Activated naive CD8-positive, alpha-beta T cell treated with anti-CD3 and anti-CD28 coated beads for 36 hours (primary cell): Measurements from ENCODE around the gene ARAP1. TPM values are rescaled to one million over a fixed set of nuclear protein-coding genes. Genes with fewer than 3 reads are reported as not detected.

ENCODE experiments used
- DNase-seq: peaks from one replicate; pipeline ENCODE4 v3.0.0; 2021
- H3K27ac Mint-ChIP-seq: one replicate; pipeline ENCODE4 v1.8.0; 2022; ENCODE audit warnings: mild to moderate bottlenecking, moderate library complexity, mixed read lengths
- H3K27me3 Mint-ChIP-seq: one replicate; pipeline ENCODE4 v1.8.0; 2022; ENCODE audit warnings: mild to moderate bottlenecking, mixed read lengths
- H3K36me3 Mint-ChIP-seq: one replicate; pipeline ENCODE4 v1.8.0; 2021; ENCODE audit warnings: mild to moderate bottlenecking, mixed read lengths
- H3K4me1 Mint-ChIP-seq: one replicate; pipeline ENCODE4 v1.8.0; 2021; ENCODE audit warnings: mixed read lengths
- H3K4me3 Mint-ChIP-seq: one replicate; pipeline ENCODE4 v1.8.0; 2022; ENCODE audit warnings: mild to moderate bottlenecking, moderate library complexity, mixed read lengths
- H3K9me3 Mint-ChIP-seq: one replicate; pipeline ENCODE4 v1.8.0; 2022; ENCODE audit warnings: mixed read lengths
- total RNA-seq, 2 experiments: library from RNA; stranded (reverse); gene quantifications; one replicate each; pipeline ENCODE4 v1.2.3, GENCODE V29; 2021

Gene ARAP1
- total RNA-seq, 2 experiments from 2014 or later = 49.3 to 52.3 TPM

DNA sequence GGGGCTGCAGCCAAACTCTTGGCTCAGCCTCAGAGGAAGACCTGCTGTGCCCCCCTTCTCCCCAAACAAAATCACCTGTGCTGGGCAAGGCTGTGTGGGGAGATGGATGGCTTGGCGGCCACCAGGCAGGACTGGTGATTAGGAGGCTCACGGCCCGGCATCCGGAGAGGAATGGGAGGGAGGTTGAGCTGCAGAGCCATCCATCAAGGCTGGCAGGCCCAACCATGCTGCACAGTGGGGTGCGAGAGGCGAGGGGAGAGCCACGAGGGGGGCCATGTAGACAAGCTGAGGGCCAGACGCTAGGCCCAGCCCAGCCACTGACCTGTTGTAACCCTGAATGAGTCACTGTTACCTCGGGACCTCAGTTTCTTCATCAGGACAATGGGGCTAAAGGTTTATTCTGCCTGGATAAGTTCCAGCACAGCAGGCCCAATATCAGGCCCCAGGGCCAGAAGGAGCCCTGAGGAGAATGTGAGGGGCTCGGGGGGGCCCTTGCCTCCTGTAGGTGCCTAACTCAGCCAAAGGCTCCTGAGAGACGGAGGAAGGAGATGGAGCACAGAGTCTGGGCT, 96.2 kb downstream of the ARAP1 start:
- Mint-ChIP-seq H3K4me3 (no peak overlapping the region), H3K4me1 (no peaks in the 10 kb centered on the region), H3K36me3 (no peaks in the 10 kb centered on the region), H3K9me3 (no peaks in the 10 kb centered on the region), H3K27me3 (peaks cover 7% of the 10 kb centered on the region), H3K27ac (no peak overlapping the region)
- no peak for DNase-seq

DNA sequence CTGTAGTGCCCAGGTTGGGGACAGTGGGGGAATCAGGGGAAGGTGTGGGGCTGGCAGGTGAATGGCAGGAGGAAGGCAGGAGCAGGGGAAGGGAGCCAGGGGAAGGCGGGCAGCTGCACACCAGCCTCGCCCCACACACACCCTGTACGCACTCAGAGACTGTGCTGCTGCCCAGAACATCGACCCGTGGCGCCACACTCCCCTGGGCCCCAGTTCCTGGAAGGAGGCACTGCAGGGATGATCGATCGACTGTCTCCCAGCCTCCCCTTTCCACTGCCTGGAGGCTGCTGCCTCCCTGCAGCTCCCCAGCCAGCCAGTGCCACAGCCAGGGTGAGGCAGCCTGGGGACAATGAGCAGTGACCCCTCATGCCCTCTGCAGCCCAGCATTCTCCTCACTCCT, 97.2 kb downstream of the ARAP1 start:
- H3K27ac Mint-ChIP-seq = no peak overlapping the region
- no peaks in the 10 kb centered on the region for H3K36me3 Mint-ChIP-seq
- no peak for DNase-seq
- H3K4me3 Mint-ChIP-seq = no peak overlapping the region
- H3K9me3 Mint-ChIP-seq = no peaks in the 10 kb centered on the region
- H3K27me3 Mint-ChIP-seq = peaks cover 4% of the 10 kb centered on the region
- H3K4me1 Mint-ChIP-seq = no peaks in the 10 kb centered on the region

DNA sequence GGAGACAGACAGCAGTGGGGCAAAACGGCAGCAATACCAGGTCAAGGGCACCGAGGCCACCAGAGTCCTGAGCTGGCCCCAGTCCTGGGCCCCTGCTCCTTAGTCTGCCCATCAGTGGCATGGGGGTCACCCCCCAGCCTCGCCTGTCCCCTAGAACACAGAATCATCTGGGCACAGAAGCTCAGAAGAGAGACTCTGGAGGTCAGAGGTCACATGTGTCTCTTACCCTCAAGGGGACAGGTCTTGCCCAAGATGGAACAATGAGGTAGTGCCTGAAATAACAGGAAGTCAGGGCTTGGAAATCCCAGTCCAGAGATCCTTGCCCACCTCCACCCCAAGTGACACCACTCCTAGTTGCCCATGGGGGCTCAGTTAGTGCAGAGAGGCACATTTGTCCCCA, 98.6 kb downstream of the ARAP1 start:
- H3K27ac Mint-ChIP-seq = no peak overlapping the region
- no peaks in the 10 kb centered on the region for H3K36me3 Mint-ChIP-seq
- no peaks in the 10 kb centered on the region for H3K9me3 Mint-ChIP-seq
- no peak for DNase-seq
- no peak overlapping the region for H3K4me3 Mint-ChIP-seq
- no peaks in the 10 kb centered on the region for H3K4me1 Mint-ChIP-seq
- no peaks in the 10 kb centered on the region for H3K27me3 Mint-ChIP-seq

DNA sequence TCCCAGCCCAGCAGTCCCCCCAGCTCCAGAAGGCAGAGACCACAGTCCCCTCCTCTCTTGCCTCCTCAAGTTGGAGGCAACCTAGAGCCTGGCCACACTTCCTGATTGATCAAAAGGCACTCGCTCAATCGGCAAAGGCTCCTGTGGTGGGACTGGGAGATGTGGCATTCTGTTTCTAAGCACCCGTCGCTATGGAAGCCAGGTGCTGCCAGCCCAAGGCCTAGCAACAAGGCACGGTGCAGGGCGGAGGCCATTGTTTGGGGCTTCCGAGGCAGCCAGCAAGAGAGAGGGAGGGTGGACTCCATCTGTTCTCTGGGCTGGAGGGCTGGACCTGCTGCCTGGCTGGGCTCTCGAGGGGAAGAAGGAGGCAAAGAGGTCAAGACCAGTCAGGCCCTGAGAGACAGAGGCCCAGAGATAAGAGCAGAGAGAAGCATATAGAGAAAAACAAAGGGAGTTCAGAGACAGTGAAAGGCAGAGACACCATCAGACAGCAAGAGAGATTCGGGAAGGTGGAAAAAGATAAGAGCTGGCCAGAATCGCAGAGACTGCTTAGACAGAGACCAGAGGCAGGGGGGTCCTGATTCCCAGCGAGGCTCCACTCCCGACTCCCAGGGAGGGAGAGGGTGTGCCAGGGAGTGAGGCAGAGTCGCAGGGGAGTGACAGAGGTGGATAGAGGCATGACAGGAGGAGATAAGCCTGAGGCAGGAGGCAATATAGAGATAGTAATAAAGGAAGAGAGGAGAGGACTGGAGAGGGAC, 99.2 kb downstream of the ARAP1 start:
- DNase-seq = no peak
- H3K27me3 Mint-ChIP-seq = no peaks in the 10 kb centered on the region
- H3K36me3 Mint-ChIP-seq = no peaks in the 10 kb centered on the region
- H3K27ac Mint-ChIP-seq = no peak overlapping the region
- no peak overlapping the region for H3K4me3 Mint-ChIP-seq
- no peaks in the 10 kb centered on the region for H3K4me1 Mint-ChIP-seq
- no peaks in the 10 kb centered on the region for H3K9me3 Mint-ChIP-seq

DNA sequence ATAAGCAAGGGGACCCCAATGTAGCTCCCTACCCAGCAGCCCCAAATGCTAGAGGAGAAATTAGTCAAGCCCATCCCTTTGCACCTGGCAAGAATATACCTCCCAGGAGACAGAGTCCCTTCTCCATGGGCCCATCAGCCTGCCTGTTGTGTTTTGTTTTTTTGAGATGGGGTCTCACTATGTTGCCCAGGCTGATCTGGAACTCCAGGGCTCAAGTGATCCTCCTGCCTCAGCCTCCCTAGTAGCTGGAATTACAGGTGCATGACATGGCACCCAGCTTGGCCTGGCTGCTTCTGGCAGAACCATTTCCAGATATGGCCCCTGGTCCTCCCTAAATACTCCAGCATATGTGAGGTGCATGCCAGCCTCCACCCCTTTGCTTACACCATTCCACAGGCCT, 100.1 kb downstream of the ARAP1 start:
- Mint-ChIP-seq H3K27me3 (no peaks in the 10 kb centered on the region), H3K27ac (no peak overlapping the region), H3K9me3 (no peaks in the 10 kb centered on the region), H3K4me3 (no peak overlapping the region), H3K4me1 (no peaks in the 10 kb centered on the region), H3K36me3 (no peaks in the 10 kb centered on the region)
- no peak for DNase-seq

- Mint-ChIP-seq H3K27me3 (no peaks in the 10 kb centered on the region), H3K9me3 (no peaks in the 10 kb centered on the region), H3K27ac (no peak overlapping the region), H3K4me1 (no peaks in the 10 kb centered on the region), H3K36me3 (no peaks in the 10 kb centered on the region), H3K4me3 (no peak overlapping the region)
- DNase-seq = no peak
Measured at GRCh38 chr11:72649215-72649976, 102.8 kb downstream of the ARAP1 start.

GRCh38 chr11:72648384-72649136, 103.6 kb downstream of the ARAP1 start:
- Mint-ChIP-seq H3K4me1 (no peaks in the 10 kb centered on the region), H3K27ac (no peak overlapping the region), H3K27me3 (peaks cover 6% of the 10 kb centered on the region), H3K4me3 (no peak overlapping the region), H3K36me3 (no peaks in the 10 kb centered on the region), H3K9me3 (no peaks in the 10 kb centered on the region)
- no peak for DNase-seq

- peaks cover 6% of the 10 kb centered on the region for H3K27me3 Mint-ChIP-seq
- H3K36me3 Mint-ChIP-seq = no peaks in the 10 kb centered on the region
- no peak for DNase-seq
- no peaks in the 10 kb centered on the region for H3K4me1 Mint-ChIP-seq
- no peak overlapping the region for H3K4me3 Mint-ChIP-seq
- no peaks in the 10 kb centered on the region for H3K9me3 Mint-ChIP-seq
- H3K27ac Mint-ChIP-seq = no peak overlapping the region
Measured at GRCh38 chr11:72647882-72648281, 104.3 kb downstream of the ARAP1 start.

DNA sequence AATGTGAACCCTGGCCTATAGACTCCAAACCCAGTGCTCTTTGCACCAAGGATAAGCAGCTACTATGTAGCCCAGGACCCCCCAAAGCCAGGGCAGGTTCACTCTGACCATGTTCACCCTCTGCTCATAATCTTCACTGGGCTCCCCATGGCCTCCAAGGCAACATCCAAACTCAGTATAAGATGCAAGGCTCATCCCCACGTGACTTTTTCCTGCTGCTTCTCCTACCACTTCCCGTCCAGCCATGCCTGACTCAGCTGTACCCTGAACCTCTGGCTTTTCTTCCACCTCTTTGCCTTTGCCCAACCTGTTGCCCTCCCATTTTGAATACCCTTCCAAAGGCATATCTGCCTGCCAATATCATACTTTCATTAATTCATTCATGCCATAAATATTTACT, 105.7 kb downstream of the ARAP1 start:
- no peaks in the 10 kb centered on the region for H3K9me3 Mint-ChIP-seq
- H3K36me3 Mint-ChIP-seq = no peaks in the 10 kb centered on the region
- H3K27ac Mint-ChIP-seq = no peak overlapping the region
- no peak for DNase-seq
- H3K4me3 Mint-ChIP-seq = no peak overlapping the region
- H3K4me1 Mint-ChIP-seq = no peaks in the 10 kb centered on the region
- peaks cover 6% of the 10 kb centered on the region for H3K27me3 Mint-ChIP-seq

GRCh38 chr11:72646024-72646423, 106.2 kb downstream of the ARAP1 start:
- DNase-seq = no peak
- H3K36me3 Mint-ChIP-seq = no peaks in the 10 kb centered on the region
- no peak overlapping the region for H3K4me3 Mint-ChIP-seq
- no peak overlapping the region for H3K27ac Mint-ChIP-seq
- H3K27me3 Mint-ChIP-seq = peaks cover 6% of the 10 kb centered on the region
- no peaks in the 10 kb centered on the region for H3K4me1 Mint-ChIP-seq
- no peaks in the 10 kb centered on the region for H3K9me3 Mint-ChIP-seq

- no peak overlapping the region for H3K27ac Mint-ChIP-seq
- peaks cover 6% of the 10 kb centered on the region for H3K27me3 Mint-ChIP-seq
- H3K36me3 Mint-ChIP-seq = no peaks in the 10 kb centered on the region
- peak; percentile 7 for DNase-seq
- H3K4me3 Mint-ChIP-seq = peak overlapping the region; percentile 6
- H3K4me1 Mint-ChIP-seq = no peaks in the 10 kb centered on the region
- no peaks in the 10 kb centered on the region for H3K9me3 Mint-ChIP-seq
Measured at GRCh38 chr11:72643547-72643946, 108.7 kb downstream of the ARAP1 start.

DNA sequence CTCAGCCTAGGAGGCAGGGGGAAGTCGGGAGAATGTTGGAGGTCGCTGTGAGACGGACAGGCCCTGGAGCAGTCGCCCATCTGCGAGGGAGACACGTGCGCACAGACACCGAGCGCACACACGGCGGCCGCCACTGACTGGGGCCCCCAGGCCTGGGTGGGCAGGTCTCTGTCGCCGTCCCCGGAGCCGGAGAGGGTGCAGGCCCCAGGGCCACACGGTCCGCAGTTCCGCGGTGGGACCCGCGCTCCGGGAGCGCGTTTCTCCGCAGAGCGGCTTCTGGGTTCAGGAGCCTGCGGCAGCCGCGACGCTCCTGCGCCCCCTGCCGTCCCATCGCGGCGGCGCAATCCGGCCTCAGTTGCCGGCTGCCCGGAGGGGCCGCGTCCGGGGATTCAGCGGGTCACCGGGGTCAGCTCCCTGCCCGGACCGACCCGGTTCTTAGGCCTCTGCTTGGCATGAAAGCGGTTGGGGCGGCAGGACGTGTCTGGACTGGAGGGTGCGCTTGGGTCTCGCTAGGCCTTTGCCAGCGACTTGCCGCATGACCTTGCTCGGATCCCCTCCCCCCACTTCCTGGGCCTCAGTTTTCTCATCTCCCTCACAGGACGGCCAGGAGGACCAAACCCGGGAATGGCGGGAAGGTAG, 109.2 kb downstream of the ARAP1 start:
- Mint-ChIP-seq H3K4me1 (no peaks in the 10 kb centered on the region), H3K9me3 (no peaks in the 10 kb centered on the region), H3K27me3 (peaks cover 6% of the 10 kb centered on the region), H3K4me3 (peak overlapping the region; percentile 6), H3K36me3 (no peaks in the 10 kb centered on the region), H3K27ac (no peak overlapping the region)
- peak; percentile 74 for DNase-seq

GRCh38 chr11:72642043-72642883, 109.9 kb downstream of the ARAP1 start:
- Mint-ChIP-seq H3K27ac (no peak overlapping the region), H3K4me3 (peak overlapping the region; percentile 50), H3K36me3 (no peaks in the 10 kb centered on the region), H3K4me1 (no peaks in the 10 kb centered on the region), H3K27me3 (peaks cover 11% of the 10 kb centered on the region), H3K9me3 (no peaks in the 10 kb centered on the region)
- peak; percentile 27 for DNase-seq

DNA sequence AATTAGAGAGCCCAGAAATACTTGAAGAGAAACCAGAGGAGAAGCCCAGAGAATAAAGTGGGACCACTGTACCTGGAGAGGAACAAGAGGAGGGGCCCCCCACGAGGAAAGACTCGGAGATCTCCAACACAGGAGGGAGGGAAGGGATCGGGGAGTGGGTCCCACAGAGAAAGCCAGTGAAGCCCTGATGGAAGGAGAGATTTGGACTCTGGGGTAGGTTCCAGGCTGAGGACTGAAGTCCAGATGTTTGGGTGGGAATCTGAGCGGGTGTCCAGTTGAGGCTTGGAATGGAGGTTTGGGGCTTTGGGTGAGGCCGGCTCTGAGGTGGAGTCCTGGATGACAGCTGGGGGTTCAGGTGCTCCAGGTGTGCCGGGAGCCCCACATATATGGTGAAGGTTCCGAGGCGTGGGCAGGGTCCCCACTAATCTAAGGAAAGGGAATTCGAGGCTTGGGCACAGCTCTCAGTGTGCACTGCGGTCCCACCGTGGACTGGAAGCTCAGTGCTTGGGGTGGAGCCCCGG, 110.6 kb downstream of the ARAP1 start:
- DNase-seq = no peak
- H3K27ac Mint-ChIP-seq = no peak overlapping the region
- H3K36me3 Mint-ChIP-seq = no peaks in the 10 kb centered on the region
- peaks cover 13% of the 10 kb centered on the region for H3K27me3 Mint-ChIP-seq
- no peaks in the 10 kb centered on the region for H3K9me3 Mint-ChIP-seq
- H3K4me1 Mint-ChIP-seq = no peaks in the 10 kb centered on the region
- H3K4me3 Mint-ChIP-seq = no peak overlapping the region
